ENCODE measurements around the gene DHX57. TPM values are rescaled to one million over a fixed set of nuclear protein-coding genes. Genes with fewer than 3 reads are reported as not detected.

Gene DHX57
- total RNA-seq (10 to 100 TPM in 4 of 10 donors, 1 to 10 TPM in 6; 8.0 to 12.4 (median 9.8) TPM), polyA plus RNA-seq (1 to 10 TPM; 6.0 to 6.7 TPM)
- long read RNA-seq, donor 1, partial matches to known transcripts = 1 of 1 reads
- long read RNA-seq, donor 1, other reads (novel, unspliced or antisense) = 0 of 1 reads
- long read RNA-seq, donor 2, full-length matches to known transcripts = 2 of 4 reads
- long read RNA-seq, donor 2, partial matches to known transcripts = 2 of 4 reads
- long read RNA-seq, donor 2, other reads (novel, unspliced or antisense) = 0 of 4 reads
- long read RNA-seq, donor 3, full-length matches to known transcripts = 1 of 2 reads
- long read RNA-seq, donor 3, partial matches to known transcripts = 1 of 2 reads
- long read RNA-seq, donor 3, other reads (novel, unspliced or antisense) = 0 of 2 reads

- H3K4me1 ChIP-seq = peaks cover 0 to 19% (median 14%) of the 10 kb centered on the region in 9 donors
- H3K9me3 ChIP-seq = peaks cover 0 to 23% (median 2%) of the 10 kb centered on the region in 11 donors
- peaks cover 0 to 8% (median 0%) of the 10 kb centered on the region in 9 donors for H3K36me3 ChIP-seq
- WGBS, 2 donors = 0 to 1% methylated on average over 52 of the region's 52 CpGs
- ATAC-seq = peak; percentile 98 to 100 (median 99)
- no peaks in the 10 kb centered on the region for H3K27me3 ChIP-seq
- intact Hi-C loops (cut with DNase I) = no loop called here
- DNase-seq = peak; percentile 88 to 89
- H3K27ac ChIP-seq = peak within 1 kb of the TSS; percentile 9 to 83 (median 65)
- peak within 1 kb of the TSS; percentile 64 to 95 (median 86) for H3K4me3 ChIP-seq
- TF ChIP-seq CTCF (IDR thresholded peaks at IDR 0.05) = no peak
Observed at GRCh38 chr2:38875576-38876367, at the start of gene DHX57, which contains the start of gene MORN2. DHX57 (minus strand) TSS chr2:38875934; CDS start chr2:38868405, 7,529 bp downstream. MORN2 (plus strand) TSS chr2:38875976.

- no peak for TF ChIP-seq CTCF (IDR thresholded peaks at IDR 0.05)
- Histone ChIP-seq H3K4me1 (peaks cover 0 to 7% (median 0%) of the 10 kb centered on the region in 9 donors), H3K4me3 (no peak overlapping the region), H3K27ac (no peak overlapping the region), H3K27me3 (no peaks in the 10 kb centered on the region), H3K36me3 (no peaks in the 10 kb centered on the region), H3K9me3 (no peaks in the 10 kb centered on the region)
- 68 to 79% methylated on average over 2 of the region's 2 CpGs for WGBS, 2 donors
- ATAC-seq (peak in 4 of 8 donors; percentile 44 to 56 (median 52)), DNase-seq (no peak)
- intact Hi-C loops (cut with DNase I) = no loop called here
Observed at GRCh38 chr2:38922902-38923301, 47.2 kb upstream of the DHX57 start.

GRCh38 chr2:38922389-38922788 is 46.7 kb upstream of the DHX57 start:
- Histone ChIP-seq H3K27me3 (no peaks in the 10 kb centered on the region), H3K27ac (no peak overlapping the region), H3K4me3 (no peak overlapping the region), H3K36me3 (no peaks in the 10 kb centered on the region), H3K9me3 (no peaks in the 10 kb centered on the region), H3K4me1 (peaks cover 0 to 7% (median 0%) of the 10 kb centered on the region in 9 donors)
- DNase-seq = no peak
- TF ChIP-seq CTCF (IDR thresholded peaks at IDR 0.05) = no peak
- 94% methylated on average over 4 of the region's 4 CpGs for WGBS, 2 donors
- ATAC-seq = no peak
- intact Hi-C loops (cut with DNase I) = no loop called here

- Histone ChIP-seq H3K9me3 (no peaks in the 10 kb centered on the region), H3K4me1 (peaks cover 0 to 3% (median 0%) of the 10 kb centered on the region in 9 donors), H3K36me3 (no peaks in the 10 kb centered on the region), H3K27me3 (no peaks in the 10 kb centered on the region), H3K4me3 (no peak overlapping the region), H3K27ac (no peak overlapping the region)
- WGBS, 2 donors = 85 to 93% methylated on average over 1 of the region's 1 CpG
- DNase-seq (no peak), ATAC-seq (no peak)
- intact Hi-C loops (cut with DNase I) = no loop called here
- TF ChIP-seq CTCF (IDR thresholded peaks at IDR 0.05) = no peak
Observed at GRCh38 chr2:38912619-38913018, 36.9 kb upstream of the DHX57 start.

Data from heart right ventricle (tissue), 16 donors.